HG02870 (cell line): ENCODE data around the gene JADE3.

Experiments
- ATAC-seq: cut with Tn5 transposase; IDR thresholded peaks from one replicate; pipeline ENCODE4 v1.9.1; 2021; ENCODE audit warnings: mild to moderate bottlenecking, moderate library complexity; ENCODE audit not compliant: unreplicated experiment

The JADE3 gene

GRCh38 chrX:46992070-46992469, 79.8 kb downstream of the JADE3 start:
- ATAC-seq = no peak

- no peak for ATAC-seq
Observed at GRCh38 chrX:46994096-46994495, 81.9 kb downstream of the JADE3 start.

- no peak for ATAC-seq
Observed at GRCh38 chrX:47012131-47012530, 99.9 kb downstream of the JADE3 start.

GRCh38 chrX:47026198-47026597, 114.0 kb downstream of the JADE3 start:
- no peak for ATAC-seq

GRCh38 chrX:47030339-47030738, 118.1 kb downstream of the JADE3 start:
- no peak for ATAC-seq

GRCh38 chrX:47047989-47048388, 135.8 kb downstream of the JADE3 start:
- ATAC-seq = no peak

- ATAC-seq = no peak
Observed at GRCh38 chrX:47059142-47059874, 147.1 kb downstream of the JADE3 start.

GRCh38 chrX:47060708-47061107, 148.5 kb downstream of the JADE3 start:
- ATAC-seq = no peak

- no peak for ATAC-seq
Observed at GRCh38 chrX:47061238-47061919, 149.2 kb downstream of the JADE3 start.

GRCh38 chrX:47063179-47063578, 151.0 kb downstream of the JADE3 start:
- no peak for ATAC-seq

GRCh38 chrX:47068214-47068613, 156.0 kb downstream of the JADE3 start:
- no peak for ATAC-seq

- ATAC-seq = no peak
Observed at GRCh38 chrX:47068720-47069119, 156.5 kb downstream of the JADE3 start.

- ATAC-seq = no peak
Observed at GRCh38 chrX:47078129-47079043, 166.2 kb downstream of the JADE3 start, which contains the start of gene RGN. TSS of gene RGN (plus strand) at chrX:47078443. CDS start at chrX:47081145, 2,702 bp downstream.

- ATAC-seq = no peak
Observed at GRCh38 chrX:47080215-47080914, 168.1 kb downstream of the JADE3 start.

GRCh38 chrX:47080915-47081236, 168.7 kb downstream of the JADE3 start:
- ATAC-seq = no peak

- ATAC-seq = no peak
Observed at GRCh38 chrX:47091149-47091775, 179.0 kb downstream of the JADE3 start.

- no peak for ATAC-seq
Observed at GRCh38 chrX:47093248-47093647, 181.0 kb downstream of the JADE3 start.

GRCh38 chrX:47093860-47094259, 181.6 kb downstream of the JADE3 start:
- ATAC-seq = no peak

GRCh38 chrX:47097018-47097417, 184.8 kb downstream of the JADE3 start:
- no peak for ATAC-seq

- no peak for ATAC-seq
Observed at GRCh38 chrX:47098338-47099094, 186.3 kb downstream of the JADE3 start.
